Superior temporal gyrus (tissue), 1 donor: ENCODE results near the gene TNNT1.

Experiments
- DNase-seq: peaks from one replicate; pipeline ENCODE4 v3.0.0-alpha.2; 2016; ENCODE audit errors: extremely low spot score

TNNT1 gene

DNA sequence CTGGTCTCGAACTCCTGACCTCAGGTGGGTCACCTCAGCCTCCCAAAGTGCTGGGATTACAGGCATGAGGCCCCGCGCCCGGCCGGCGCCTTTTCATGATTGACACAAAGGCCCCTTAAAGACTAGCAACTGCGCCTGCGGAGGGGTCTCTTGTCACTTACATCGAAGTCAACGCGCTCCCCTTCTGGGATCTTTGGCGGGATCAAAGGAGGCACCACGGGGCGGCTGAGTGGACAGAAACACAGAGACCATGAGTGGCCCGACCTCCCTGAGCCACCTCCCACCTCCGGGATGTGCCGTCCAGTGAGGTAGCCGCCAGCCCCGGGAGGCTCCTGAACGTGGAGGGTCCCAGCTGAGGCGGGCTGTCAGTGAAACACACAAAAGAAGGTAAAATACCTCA is 7.3 kb downstream of the TNNT1 start:
- DNase-seq = no peak

DNA sequence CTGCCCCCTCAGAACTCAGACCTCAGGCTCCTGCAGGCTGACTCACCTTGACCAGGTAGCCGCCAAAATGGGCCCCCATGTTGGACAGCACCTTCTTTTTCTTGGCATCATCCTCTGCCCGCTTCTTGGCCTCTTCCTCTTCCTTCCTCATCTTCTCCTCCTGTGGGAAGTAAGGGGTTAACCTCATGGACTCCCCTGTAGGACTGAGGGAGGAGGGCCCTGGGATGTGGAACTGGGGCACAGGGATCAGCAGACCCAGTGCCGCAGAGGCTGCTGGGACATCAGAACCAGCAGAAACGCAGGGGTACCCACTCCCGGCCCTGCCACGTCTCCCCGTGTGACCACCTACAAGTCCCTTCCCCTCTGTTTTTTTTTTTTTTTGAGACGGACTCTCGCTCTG is 11.1 kb downstream of the TNNT1 start:
- DNase-seq = no peak

DNA sequence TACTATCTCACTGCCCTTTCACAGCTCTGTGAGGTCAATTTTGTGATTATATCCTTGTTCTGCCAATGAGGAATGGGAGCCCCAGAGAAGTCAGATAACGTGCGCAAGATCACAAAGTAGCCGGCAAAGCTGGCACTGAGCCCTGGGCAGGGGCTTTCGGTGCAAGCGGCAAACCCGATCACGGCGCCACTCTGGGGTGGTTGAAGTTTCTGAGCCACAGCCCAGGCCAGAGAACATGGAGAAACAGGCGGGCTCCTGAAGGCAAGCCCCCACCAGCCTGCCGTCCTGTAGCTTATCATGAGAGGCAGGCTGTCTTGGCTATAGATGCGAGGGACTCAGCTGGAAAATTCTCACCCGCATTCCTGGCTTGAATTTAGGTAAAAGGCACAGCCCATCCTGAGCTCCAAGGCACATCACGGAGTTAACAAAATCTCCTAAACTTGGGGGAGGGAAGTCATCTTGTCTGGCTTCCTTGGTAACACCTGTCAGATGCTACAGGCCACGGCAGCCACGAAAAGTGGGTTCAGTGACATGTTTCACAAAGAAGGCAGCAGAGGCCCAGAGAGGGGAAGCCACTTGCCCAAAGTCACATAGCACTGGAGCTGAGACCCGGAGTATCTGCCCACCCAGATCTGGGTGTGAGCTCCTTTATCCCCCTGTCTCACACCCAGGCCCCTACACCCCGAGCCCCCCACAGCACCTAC is 12.5 kb downstream of the TNNT1 start:
- no peak for DNase-seq

DNA sequence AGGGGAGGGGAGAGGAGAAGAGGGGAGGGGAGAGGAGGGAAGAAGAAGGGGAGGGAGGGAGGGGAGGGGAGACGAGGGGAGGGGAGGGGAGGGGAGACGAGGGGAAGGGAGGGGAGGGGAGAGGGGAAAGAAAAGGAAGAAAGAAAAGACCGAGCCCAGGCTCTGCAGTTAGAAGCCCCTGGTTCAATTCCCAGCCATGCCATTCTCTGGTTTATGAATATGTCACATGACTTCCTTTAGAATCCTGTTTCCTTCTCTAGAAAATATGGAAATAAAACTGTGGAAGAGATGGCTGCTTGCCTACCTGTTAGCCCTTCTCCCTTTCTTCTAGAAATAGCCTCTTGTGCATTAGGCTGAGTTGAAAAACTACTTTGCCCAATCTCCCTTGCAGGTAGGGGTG is 14.3 kb downstream of the TNNT1 start:
- no peak for DNase-seq

DNA sequence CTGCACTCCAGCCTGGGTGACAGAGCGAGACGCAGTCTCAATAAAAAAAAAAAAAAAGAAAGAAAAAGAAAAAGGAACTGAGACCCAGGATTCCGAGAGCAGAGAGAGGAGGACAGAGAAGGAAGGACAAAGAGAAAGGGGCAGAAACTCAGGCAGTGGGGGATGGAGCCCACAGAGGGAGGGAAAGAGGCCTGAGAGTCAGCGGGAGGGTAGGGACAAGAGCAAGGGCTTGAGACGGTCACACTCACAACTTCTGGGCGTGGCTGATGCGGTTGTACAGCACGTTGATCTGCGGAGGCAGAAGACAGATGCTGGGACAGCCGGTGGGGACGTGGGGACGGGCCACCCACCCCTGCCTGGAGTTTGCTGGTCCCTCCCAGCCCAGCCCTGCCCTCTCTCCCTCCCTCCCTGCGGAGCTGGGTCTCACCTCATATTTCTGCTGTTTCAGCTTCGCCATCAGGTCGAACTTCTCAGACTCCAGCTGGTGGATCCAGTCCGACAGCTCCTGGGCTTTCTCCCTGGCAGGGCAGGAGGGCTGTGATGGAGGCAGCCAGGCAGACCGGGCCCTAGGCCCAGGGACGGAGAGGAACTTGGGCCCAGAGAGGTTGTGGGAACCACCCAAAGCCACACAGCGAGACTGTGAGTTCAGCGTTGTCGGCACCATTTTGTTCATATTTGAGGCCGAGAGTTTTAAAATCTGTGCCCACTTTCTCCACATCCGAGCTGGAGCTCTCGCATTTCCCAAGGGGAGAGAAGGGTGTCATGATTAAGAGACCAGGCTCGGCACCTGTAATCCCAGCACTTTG is 15.2 kb downstream of the TNNT1 start:
- no peak for DNase-seq

DNA sequence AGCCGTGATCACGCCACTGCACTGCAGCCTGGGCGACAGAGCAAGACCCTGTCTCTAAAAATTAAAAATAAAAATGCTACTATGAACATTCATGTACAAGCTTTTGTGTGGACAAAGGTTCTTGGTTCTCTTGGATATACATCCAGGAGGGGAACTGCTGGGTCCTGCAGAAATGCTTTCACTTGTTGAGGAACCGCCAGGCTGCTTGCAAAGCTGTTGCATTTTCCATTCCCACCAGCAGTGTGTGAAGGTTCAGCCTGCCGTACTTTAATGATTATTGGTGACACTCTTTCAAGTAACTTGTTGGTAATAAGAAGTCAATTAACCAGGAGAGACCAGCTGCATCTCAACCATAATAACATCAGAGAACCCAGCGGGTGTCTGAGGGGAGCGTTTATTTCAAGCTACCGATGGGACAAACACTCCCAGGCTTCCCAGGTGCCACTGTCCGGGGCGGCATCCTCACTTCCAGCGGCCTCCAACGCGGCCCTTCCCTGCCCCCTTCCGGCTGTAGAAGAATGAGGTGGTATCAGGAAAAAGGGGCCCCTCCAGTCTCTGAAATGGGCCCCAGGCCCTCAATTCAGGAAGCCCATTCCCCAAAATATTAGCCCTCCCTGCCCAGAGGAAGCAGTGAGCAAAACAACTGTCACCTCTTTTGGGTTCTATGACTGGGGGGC is 16.4 kb downstream of the TNNT1 start:
- no peak for DNase-seq

DNA sequence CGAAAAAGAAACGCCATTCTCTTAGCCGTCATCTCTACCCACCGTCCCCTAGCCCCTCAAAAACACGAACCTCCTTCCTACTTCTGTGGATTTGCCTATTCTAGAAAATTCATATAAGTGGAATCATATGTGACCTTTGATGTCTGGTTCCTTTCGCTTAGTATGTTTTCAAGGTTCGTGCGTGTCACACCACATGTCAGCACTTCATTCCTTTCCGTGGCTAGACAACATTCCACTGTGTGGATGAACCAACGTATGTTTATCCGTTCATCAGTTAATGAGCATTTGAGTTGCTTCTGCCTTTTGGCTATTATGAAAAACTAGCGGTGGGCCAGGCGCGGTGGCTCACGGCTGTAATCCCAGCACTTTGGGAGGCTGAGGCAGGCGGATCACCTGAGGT is 17.6 kb downstream of the TNNT1 start:
- no peak for DNase-seq

DNA sequence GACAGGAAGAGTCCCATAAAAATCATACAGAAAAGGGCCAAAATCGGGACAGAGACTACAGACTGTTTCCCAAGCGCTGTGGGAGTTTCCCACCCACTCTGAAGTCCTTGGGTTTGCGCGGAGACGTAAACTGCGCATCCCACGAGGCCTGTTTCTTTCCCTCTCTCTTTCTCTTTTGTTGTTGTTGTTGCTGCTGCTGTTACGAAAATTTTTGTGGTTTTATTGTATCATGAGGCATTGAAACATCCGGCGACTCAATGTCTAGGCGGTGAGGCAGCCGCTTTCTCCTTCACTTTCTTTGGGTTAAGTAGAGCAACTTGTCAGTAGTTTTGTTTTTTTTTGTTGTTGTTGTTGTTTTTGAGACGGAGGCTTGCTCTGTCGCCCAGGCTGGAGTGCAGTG is 30.0 kb downstream of the TNNT1 start:
- no peak for DNase-seq

DNA sequence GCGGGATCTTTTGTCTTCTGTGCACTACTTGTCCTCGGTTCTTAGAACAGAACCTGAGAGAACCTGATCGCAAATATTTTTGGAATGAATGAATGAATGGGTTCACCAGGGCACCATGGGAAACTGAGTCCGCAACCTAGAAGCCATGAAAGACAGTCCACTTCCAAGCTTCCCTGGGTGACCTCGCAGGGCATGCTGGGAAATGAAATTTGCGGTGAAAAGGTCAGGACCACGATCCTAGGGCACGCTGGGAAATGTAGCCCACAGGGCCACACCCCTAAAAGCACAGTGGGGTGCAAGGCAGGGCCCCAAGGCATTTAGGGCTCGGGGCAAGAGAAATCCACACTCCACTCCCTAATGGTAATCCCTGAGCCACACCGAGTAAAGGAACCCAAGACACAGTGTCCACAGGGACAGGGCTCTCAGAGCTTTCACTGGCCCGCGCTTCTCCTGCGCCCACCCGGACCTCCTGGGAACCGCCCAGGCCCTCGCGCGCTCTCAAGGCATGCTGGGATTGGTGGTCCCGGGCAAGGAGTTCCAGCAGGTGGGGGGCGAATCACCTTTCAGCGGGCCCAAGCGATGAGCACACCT is 30.5 kb downstream of the TNNT1 start:
- DNase-seq = peak; percentile 81

DNA sequence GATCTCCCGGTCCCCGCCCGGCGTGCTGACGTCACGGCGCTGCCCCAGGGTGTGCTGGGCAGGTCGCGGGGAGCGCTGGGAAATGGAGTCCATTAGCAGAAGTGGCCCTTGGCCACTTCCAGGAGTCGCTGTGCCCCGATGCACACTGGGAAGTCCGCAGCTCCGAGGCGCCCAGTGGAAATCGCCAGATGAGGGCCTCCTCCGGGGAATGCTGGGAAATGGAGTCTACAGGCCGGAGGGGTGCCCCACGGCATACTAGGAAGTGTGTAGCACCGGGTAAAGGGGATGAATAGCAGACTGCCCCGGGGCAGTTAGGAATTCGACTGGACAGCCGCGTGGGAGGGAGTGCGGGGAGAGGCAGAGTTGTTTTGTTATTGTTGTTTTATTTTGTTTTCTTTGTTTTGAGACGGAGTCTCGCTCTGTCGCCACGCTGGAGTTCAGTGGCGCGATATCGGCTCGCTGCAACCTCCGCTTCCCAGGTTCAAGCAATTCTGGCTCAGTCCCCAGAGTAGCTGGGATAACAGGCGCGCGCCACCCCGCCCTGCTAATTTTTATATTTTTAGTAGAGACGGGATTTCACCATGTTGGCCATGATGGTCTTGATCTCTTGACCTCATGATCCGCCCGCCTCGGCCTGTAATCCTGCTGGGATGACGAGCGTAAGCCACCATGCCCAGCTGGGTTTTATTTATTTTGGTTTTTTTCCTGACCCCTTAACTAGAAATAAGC is 31.2 kb downstream of the TNNT1 start:
- peak; percentile 99 for DNase-seq

DNA sequence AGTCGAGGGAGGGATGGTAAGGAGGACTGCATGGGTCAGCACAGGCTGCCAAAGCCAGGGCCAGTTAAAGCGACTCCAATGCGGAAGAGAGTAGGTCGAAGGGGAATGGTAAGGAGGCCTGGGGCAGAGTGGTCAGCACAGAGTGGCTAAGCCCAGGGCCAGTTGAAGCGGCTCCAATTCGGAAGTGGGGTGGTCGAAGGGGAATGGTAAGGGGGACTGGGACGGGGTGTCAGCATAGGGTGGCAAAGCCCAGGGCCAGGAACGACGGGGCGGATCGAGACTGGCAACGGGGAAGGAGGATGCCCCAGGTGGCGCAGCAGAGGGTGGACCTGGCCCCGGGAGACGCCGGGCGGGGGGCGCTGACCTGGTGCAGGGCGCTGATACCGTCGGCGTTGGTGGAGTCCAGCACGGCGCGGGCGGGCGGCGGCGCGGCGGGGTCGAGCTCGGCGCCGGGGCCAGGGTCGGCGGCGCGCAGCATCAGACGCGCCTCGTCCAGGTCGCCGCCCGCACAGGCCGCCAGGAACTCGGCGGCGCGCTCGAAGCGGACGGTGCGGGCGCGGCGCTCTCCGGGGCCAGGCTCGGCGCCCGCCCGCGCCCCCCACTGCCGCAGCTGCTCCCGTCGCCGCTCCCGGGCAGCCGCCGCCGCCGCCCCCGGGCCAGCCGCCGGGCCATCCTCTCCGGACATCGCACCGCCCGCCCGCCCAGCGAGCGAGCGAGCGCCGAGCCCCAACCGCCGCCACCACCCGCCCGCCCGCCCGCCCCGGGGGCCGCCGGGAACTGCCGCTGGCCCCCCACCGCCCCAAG is 31.9 kb downstream of the TNNT1 start, which contains the start of gene PPP1R12C:
TSS of gene PPP1R12C (minus strand) at position 779 of the 804 bp plus-strand sequence. CDS start at position 685, 94 bp downstream.
- no peak for DNase-seq

DNA sequence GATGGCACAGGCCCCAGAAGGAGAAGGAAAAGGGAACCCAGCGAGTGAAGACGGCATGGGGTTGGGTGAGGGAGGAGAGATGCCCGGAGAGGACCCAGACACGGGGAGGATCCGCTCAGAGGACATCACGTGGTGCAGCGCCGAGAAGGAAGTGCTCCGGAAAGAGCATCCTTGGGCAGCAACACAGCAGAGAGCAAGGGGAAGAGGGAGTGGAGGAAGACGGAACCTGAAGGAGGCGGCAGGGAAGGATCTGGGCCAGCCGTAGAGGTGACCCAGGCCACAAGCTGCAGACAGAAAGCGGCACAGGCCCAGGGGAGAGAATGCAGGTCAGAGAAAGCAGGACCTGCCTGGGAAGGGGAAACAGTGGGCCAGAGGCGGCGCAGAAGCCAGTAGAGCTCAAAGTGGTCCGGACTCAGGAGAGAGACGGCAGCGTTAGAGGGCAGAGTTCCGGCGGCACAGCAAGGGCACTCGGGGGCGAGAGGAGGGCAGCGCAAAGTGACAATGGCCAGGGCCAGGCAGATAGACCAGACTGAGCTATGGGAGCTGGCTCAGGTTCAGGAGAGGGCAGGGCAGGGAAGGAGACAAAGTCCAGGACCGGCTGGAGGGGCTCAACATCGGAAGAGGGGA is 32.7 kb downstream of the TNNT1 start:
- peak; percentile 71 for DNase-seq

DNA sequence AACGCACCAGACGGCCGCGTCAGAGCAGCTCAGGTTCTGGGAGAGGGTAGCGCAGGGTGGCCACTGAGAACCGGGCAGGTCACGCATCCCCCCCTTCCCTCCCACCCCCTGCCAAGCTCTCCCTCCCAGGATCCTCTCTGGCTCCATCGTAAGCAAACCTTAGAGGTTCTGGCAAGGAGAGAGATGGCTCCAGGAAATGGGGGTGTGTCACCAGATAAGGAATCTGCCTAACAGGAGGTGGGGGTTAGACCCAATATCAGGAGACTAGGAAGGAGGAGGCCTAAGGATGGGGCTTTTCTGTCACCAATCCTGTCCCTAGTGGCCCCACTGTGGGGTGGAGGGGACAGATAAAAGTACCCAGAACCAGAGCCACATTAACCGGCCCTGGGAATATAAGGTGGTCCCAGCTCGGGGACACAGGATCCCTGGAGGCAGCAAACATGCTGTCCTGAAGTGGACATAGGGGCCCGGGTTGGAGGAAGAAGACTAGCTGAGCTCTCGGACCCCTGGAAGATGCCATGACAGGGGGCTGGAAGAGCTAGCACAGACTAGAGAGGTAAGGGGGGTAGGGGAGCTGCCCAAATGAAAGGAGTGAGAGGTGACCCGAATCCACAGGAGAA is 33.5 kb downstream of the TNNT1 start:
- DNase-seq = no peak

DNA sequence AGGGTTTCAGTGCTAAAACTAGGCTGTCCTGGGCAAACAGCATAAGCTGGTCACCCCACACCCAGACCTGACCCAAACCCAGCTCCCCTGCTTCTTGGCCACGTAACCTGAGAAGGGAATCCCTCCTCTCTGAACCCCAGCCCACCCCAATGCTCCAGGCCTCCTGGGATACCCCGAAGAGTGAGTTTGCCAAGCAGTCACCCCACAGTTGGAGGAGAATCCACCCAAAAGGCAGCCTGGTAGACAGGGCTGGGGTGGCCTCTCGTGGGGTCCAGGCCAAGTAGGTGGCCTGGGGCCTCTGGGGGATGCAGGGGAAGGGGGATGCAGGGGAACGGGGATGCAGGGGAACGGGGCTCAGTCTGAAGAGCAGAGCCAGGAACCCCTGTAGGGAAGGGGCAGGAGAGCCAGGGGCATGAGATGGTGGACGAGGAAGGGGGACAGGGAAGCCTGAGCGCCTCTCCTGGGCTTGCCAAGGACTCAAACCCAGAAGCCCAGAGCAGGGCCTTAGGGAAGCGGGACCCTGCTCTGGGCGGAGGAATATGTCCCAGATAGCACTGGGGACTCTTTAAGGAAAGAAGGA is 34.4 kb downstream of the TNNT1 start:
- DNase-seq = no peak

DNA sequence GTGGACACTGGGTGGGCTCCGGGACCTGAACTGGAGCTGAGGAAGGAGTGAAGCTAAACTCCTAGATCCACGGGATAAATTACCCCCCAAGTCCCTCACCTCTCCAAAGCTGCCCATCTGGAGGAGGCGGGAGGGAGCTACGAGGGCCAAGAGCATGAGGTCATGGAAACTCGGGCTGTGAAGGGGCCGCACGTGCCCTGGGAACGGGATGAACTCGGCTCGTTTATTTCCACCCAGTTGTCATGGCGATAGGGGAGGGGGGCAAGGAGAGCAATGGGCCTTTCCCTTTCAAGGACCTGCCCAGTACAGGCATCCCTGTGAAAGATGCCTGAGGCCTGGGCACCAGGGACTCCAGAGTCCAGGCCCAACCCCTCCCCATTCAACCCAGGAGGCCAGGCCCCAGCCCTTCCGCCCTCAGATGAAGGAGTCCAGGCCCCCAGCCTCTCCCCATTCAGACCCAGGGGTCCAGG is 35.4 kb downstream of the TNNT1 start:
- DNase-seq = peak; percentile 20

DNA sequence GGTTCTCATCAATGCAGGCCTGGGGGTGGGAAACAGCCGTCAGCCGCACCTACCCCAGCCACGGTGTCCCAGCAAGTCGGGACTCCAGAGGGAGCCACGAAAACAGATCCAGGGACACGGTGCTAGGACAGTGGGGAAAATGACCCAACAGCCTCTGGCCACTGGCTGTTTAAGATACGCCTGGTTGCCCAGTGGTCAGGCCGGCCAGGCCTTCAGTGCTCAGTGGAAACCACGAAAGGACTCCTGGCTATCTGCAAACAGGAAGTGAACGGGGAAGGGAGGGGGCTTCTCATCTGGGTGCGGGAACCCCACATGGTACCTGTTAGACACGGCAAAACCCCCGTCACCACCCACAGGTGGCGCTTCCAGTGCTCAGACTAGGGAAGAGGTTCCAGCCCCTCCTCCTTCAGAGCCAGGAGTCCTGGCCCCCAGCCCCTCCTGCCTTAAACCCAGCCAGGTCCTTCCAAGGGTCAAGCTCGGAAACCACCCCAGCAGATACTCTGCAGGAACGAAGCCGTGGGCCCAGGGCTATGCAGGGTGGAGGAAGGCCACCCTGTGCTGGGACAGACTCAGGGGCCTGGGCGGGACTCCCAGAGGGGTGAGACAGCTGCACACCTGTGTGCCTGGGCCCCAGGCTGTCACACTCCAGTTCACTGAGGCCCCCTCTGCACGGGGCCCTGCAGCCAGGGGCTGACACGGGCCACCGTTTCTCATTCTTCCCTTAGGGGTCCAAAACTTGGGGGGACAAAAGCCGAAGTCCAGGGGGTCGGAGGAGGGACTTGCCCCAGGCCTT is 36.0 kb downstream of the TNNT1 start:
- no peak for DNase-seq

DNA sequence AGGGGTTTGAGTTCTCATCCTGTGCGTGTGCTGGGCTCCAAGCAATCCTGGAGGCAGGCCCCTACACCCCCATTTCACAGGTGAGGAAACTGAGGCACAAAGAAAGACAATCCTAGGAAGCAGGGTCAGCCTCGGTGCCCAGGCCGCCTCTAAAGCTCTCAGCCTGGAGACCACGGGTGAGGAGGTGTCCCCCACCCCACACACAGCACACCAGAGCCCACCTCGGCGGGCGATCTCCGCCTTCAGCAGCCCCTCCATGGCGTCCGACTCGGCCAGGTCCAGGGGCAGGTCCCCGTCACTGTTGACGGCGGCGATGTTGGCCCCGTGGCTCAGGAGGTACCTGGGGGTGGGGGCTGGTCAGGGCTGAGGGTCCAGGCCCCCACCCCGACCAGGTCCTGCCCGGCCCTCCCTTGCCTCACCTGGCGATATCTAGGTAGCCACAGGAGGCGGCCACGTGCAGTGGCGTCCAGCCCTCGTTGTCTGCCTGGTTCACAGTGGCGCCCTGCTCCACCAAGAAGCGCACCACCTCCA is 36.7 kb downstream of the TNNT1 start:
- DNase-seq = no peak

DNA sequence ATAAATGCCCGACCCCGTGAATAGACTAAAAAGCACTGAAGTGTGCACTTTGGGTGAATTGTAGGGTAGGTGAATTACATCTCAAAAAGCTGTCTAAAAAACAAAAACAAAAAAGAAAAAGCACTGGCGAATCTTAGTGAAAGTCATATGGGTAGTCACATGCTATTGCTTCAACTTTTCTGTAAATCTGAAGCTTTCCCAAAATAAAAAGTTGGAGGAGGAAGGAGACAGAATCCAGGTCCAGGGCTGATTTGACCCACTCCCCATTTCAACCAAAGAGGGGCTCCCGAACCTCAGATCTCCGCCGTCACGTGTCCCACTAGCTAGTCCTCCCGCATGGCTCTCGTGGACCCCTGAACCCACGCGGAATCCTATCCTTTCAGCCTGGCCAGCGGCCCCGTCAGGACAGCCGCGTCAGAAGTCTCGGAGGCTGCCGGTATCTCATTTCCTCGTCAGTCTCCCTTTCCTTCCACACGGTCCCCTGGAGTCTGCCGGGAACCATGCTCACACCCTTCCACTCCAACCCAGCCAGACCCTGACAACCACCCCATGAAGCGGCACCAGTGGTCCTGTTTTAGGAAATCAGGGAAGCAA is 37.7 kb downstream of the TNNT1 start:
- no peak for DNase-seq
